Inflammatory macrophage treated with lipopolysaccharide for 4 hours (primary cell): ENCODE results near the gene GPR162.

ENCODE experiments used
- DNase-seq: peaks from one replicate; pipeline ENCODE4 v3.0.0-alpha.2; 2020

GPR162 gene

GRCh38 chr12:6823182-6824084 lies 1.8 kb downstream of the GPR162 start:
- DNase-seq, result no peak

GRCh38 chr12:6824085-6824775 lies 2.6 kb downstream of the GPR162 start:
- DNase-seq, result no peak

- DNase-seq, result no peak
Observed at GRCh38 chr12:6824901-6825381, 3.3 kb downstream of the GPR162 start.

GRCh38 chr12:6825398-6826124 lies 3.9 kb downstream of the GPR162 start:
- peak; percentile 76 for DNase-seq

- no peak for DNase-seq
Observed at GRCh38 chr12:6826125-6826733, 4.6 kb downstream of the GPR162 start.

- no peak for DNase-seq
Observed at GRCh38 chr12:6826734-6827436, 5.3 kb downstream of the GPR162 start.

GRCh38 chr12:6827437-6827911 lies 5.9 kb downstream of the GPR162 start:
- peak; percentile 58 for DNase-seq

GRCh38 chr12:6827982-6828780 lies 6.6 kb downstream of the GPR162 start, which contains the start of gene P3H3:
Gene P3H3 (plus strand): TSS chr12:6828407. CDS start chr12:6828441, 34 bp downstream.
- DNase-seq, result peak; percentile 8

GRCh38 chr12:6828781-6829535 lies 7.3 kb downstream of the GPR162 start:
- peak; percentile 5 for DNase-seq

- DNase-seq, result no peak
Observed at GRCh38 chr12:6829536-6830220, 8.1 kb downstream of the GPR162 start.

GRCh38 chr12:6830286-6830890 lies 8.8 kb downstream of the GPR162 start:
- peak; percentile 5 for DNase-seq

- no peak for DNase-seq
Observed at GRCh38 chr12:6830999-6831398, 9.4 kb downstream of the GPR162 start.

GRCh38 chr12:6831450-6831995 lies 9.9 kb downstream of the GPR162 start:
- DNase-seq, result no peak

GRCh38 chr12:6832125-6832524 lies 10.5 kb downstream of the GPR162 start:
- DNase-seq, result no peak

GRCh38 chr12:6833189-6833890 lies 11.7 kb downstream of the GPR162 start:
- no peak for DNase-seq

- DNase-seq, result no peak
Observed at GRCh38 chr12:6834254-6834653, 12.6 kb downstream of the GPR162 start.

- no peak for DNase-seq
Observed at GRCh38 chr12:6834873-6835272, 13.3 kb downstream of the GPR162 start.

GRCh38 chr12:6836851-6837250 lies 15.2 kb downstream of the GPR162 start:
- no peak for DNase-seq
